GM12801 (cell line): ENCODE data around the gene ZNF793.

ENCODE experiments used
- TF ChIP-seq, protein P1 (sequence below): IDR thresholded peaks from one replicate; pipeline ENCODE4 v1.5.1; 2011; ENCODE audit warnings: control low read depth; ENCODE audit not compliant: insufficient read length; ENCODE audit errors: extremely low read depth

ZNF793 gene

DNA sequence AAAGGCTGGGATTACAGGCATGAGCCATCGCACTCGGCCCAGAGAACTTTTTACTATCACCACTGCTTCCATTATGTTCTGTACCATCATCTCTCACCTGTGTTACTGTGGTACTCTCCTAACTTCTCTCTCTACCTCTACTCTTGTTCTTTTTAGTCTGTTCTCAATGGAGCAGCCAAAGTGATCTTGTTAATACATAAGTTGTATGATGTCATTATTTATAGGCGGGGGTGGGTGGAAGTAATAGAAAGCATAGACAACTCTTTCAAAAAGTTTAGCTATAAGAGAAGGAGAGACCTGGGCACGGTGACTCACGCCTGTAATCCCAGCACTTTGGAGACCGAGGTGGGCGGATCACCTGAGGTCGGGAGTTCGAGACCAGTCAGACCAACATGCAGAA lies 34.6 kb upstream of the ZNF793 start:
- TF ChIP-seq, protein P1, sequence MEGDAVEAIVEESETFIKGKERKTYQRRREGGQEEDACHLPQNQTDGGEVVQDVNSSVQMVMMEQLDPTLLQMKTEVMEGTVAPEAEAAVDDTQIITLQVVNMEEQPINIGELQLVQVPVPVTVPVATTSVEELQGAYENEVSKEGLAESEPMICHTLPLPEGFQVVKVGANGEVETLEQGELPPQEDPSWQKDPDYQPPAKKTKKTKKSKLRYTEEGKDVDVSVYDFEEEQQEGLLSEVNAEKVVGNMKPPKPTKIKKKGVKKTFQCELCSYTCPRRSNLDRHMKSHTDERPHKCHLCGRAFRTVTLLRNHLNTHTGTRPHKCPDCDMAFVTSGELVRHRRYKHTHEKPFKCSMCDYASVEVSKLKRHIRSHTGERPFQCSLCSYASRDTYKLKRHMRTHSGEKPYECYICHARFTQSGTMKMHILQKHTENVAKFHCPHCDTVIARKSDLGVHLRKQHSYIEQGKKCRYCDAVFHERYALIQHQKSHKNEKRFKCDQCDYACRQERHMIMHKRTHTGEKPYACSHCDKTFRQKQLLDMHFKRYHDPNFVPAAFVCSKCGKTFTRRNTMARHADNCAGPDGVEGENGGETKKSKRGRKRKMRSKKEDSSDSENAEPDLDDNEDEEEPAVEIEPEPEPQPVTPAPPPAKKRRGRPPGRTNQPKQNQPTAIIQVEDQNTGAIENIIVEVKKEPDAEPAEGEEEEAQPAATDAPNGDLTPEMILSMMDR: no peak

DNA sequence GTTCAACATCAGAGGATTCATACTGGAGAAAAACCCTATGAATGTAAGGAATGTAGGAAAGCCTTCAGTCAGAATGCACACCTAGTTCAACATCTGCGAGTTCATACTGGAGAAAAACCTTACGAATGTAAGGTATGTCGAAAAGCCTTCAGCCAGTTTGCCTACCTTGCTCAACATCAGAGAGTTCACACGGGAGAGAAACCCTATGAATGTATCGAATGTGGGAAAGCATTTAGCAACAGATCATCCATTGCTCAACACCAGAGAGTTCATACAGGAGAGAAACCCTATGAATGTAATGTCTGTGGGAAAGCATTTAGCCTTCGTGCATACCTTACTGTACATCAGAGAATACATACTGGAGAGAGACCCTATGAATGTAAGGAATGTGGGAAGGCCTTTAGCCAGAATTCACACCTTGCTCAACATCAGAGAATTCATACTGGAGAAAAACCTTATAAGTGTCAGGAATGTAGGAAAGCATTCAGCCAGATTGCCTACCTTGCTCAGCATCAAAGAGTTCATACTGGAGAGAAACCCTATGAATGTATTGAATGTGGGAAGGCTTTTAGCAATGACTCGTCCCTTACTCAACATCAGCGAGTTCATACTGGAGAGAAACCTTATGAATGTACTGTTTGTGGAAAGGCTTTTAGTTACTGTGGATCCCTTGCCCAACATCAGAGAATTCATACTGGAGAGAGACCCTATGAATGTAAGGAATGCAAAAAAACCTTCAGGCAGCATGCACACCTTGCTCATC lies 22.2 kb upstream of the ZNF793 start:
- TF ChIP-seq, protein P1: no peak

DNA sequence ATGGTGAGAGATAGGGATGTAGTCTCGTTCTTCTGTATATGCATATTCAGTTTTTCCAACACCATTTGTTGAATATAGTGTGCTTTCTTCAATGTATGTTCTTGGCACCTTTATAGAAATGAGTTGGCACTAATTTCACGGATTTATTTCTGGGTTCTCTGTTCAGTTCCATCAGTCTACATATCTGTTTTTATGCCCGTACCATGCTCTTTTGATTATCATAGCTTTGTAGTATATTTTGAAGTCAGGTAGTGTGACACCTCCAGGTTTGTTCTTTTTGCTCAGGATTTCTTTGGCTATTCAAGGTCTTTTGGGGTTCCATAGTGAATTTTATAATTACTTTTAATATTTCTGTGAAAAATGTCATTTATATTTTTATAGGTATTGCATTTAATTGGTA lies 14.5 kb upstream of the ZNF793 start:
- TF ChIP-seq, protein P1: no peak

DNA sequence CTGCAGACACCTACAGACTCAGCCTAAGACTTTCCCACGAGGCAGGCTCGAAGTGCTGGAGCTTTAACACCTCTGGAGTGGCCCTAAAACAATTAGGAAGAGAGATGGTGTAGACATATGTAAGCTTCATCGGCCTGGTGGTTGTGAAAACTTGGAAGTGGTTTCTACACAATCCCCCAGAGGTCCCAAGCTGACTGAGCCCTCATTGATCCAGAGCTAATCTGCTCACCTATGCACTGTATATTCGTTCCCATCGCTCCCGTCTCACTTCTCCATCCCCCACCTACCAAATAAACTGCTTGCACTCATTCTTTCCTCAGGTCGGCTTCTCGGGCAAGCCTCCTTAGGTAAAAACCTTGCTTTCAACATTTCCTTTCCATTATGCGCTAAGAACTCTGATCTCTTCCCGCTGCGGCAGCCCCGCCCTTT lies 767 bp upstream of the ZNF793 start:
- TF ChIP-seq, protein P1: no peak

DNA sequence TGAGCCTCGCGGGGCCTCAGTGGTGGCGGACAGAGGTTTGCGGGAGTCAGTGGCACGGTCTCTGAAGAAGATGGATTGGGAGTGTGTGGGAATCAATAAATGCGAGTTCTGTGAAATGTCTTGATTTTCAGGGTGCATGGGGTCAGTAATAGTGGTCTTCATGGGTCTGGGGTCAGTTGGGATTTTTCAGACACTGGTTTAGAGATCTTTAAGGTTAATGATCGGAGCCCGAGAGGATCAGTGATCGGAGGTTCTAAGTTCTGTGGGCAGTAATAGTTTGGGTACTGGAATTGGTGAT lies 377 bp downstream of the ZNF793 start:
- TF ChIP-seq, protein P1: no peak

DNA sequence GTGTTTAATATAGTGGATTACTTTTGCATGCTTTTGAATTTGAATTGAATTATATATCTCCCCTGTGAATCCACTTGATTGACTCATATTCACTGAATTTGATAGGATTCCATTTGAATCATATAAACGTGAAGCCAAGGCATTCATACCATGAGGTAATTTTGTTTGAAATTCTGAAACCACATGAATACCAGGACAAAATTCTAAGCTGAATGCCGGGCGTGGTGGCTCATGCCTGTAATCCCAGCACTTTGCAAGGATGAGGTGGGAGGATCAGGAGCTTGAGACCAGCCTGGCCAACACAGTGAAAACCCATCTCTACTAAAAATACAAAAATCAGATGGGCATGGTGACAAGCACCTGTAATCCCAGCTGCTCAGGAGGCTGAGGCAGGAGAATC lies 4.4 kb downstream of the ZNF793 start:
- TF ChIP-seq, protein P1: no peak

DNA sequence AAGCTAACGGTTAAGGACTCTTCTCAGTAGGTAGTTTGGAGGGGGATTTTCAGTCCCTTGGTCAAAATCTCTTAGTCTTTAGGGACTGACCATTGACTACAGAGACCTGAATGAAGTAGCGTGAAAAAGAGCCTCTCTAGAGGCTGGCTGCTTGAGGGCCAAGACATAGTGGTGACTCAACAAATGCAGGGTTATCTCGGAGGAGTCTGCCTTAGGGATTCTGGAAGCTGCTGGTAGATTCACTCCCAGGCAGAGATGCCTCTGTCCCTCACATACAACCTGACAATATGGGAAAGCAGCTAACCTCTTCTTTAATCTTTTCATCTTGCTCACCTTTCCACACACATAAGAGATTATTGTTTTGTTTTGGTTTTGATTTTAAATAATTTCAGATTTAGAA lies 5.1 kb downstream of the ZNF793 start:
- TF ChIP-seq, protein P1: no peak

DNA sequence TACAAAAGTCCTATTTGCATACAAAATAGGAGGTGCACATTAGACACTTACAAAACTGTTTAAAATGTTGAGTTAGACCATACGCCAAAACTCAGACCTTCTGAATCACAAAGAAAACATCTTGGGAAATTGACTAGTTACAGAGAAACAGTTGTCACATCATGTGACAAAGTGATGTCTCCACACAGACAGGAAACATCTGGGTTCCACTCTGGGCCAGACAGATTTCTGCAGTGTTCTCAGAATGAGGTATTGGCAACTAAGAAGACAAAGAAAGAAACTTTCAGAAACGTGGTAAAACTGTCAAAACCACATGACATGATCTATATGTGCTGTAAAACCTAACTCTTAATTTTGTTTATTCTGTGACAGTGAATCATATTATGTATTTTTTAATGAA lies 6.7 kb downstream of the ZNF793 start:
- TF ChIP-seq, protein P1: no peak
